ENCODE measurements around the gene CSGALNACT2. TPM values are rescaled to one million over a fixed set of nuclear protein-coding genes. Genes with fewer than 3 reads are reported as not detected.

CSGALNACT2 gene
- total and polyA plus RNA-seq, 10 of the 15 experiments (the other 5 are each of a cell fraction or from before 2014, with no cell fraction given), result 2.5 to 12.6 (median 8.7) TPM

GRCh38 chr10:43120929-43121314, 17.3 kb upstream of the CSGALNACT2 start (continued):
- no peak for TF ChIP-seq KLF5 (IDR thresholded peaks at IDR 0.05; ENCODE audit: partially characterized antibody)
- no peak for TF ChIP-seq MEF2B (IDR thresholded peaks at IDR 0.05; ENCODE audit: partially characterized antibody, poor library complexity, severe bottlenecking)
- TF ChIP-seq USF1 (IDR thresholded peaks at IDR 0.05; ENCODE audit: borderline replicate concordance, extremely low read length, insufficient read depth, low read depth, low read length), result no peak
- TF ChIP-seq EZH2 (IDR thresholded peaks at IDR 0.05; ENCODE audit: borderline replicate concordance, control insufficient read depth, low read depth, low read length), result no peak
- no peak for TF ChIP-seq ZSCAN29 (IDR thresholded peaks at IDR 0.05)

- H3K4me1 ChIP-seq (ENCODE audit: control insufficient read depth, insufficient read depth, low read length), result peaks cover 17% of the 10 kb centered on the region
- in situ Hi-C loops (cut with MboI) (loop anchor here (25.0 kb wide), 2 partner anchors 109 to 934 kb away; no protein-coding TSS in a partner anchor), intact Hi-C loops (cut with micrococcal nuclease; ENCODE audit: unreplicated experiment) (no loop called here)
- ChIA-PET POLR2A (interaction anchor here (0.9 to 1.3 kb wide), 3 partner anchors 20 to 30 kb away, joined by 3 to 8 read pairs (median 6); no protein-coding TSS in a partner anchor), RAD21 (ENCODE audit: unreplicated experiment) (interaction anchor here (1.4 to 2.5 kb wide), 6 partner anchors 8 to 38 kb away, joined by 4 to 9 read pairs (median 6); partner anchors contain the start of gene CSGALNACT2), SMC1A (ENCODE audit: uncharacterized antibody, unreplicated experiment) (interaction anchor here (1.1 to 1.5 kb wide), 5 partner anchors 9 to 227 kb away, joined by 3 to 4 read pairs (median 3); no protein-coding TSS in a partner anchor), CTCF (interaction anchor here (0.7 to 2.2 kb wide), 5 partner anchors 8 to 83 kb away, joined by 3 to 17 read pairs (median 3); partner anchors contain the start of gene CSGALNACT2)
- no peak overlapping the region for H3K4me3 ChIP-seq
- no peak overlapping the region; the same call in 1 of the 2 replicates for H3K9ac ChIP-seq (ENCODE audit: control insufficient read depth, insufficient read depth, low read length)
- peak overlapping the region; percentile 38; the same call in 1 of the 2 replicates for H3K4me2 ChIP-seq (ENCODE audit: control insufficient read depth, insufficient read depth)
- TF ChIP-seq SP1 (IDR thresholded peaks at IDR 0.05; ENCODE audit: low read depth, low read length) (no peak), BCLAF1 (IDR thresholded peaks at IDR 0.05) (no peak), STAT1 (conservative IDR thresholded peaks at IDR 0.05) (no peak), BHLHE40 (IDR thresholded peaks at IDR 0.05; ENCODE audit: borderline replicate concordance in 1 of 2, low read depth in 2 of 2, low read length in 1 of 2) (peak in 1 of 2 experiments; percentile 20; a peak in 1 of 4 replicates)
- H3K27ac ChIP-seq (ENCODE audit: control insufficient read depth, insufficient read depth), result no peak overlapping the region
- H4K20me1 ChIP-seq (ENCODE audit: control insufficient read depth, insufficient read depth), result no peaks in the 10 kb centered on the region
- H3K27me3 ChIP-seq (replicated peaks in 1 of 2; ENCODE audit: control insufficient read depth in 2 of 2, insufficient read depth in 2 of 2, low read length in 1 of 2), result no peaks in the 10 kb centered on the region
- 100% methylated on average over 1 of the region's 1 CpG for WGBS (ENCODE audit: insufficient coverage, insufficient replicate concordance, low lambda C conversion rate, missing lambda C conversion rate)
- H3K9me3 ChIP-seq (replicated peaks; ENCODE audit: control insufficient read depth, insufficient read depth, low read length), result no peaks in the 10 kb centered on the region
- DNase-seq (ENCODE audit: low read depth, low spot score) (no peak), FAIRE-seq (no peak), ATAC-seq (peak; percentile 38)
- H3K36me3 ChIP-seq (ENCODE audit: control insufficient read depth in 2 of 2, insufficient read depth in 2 of 2, low read length in 1 of 2), result no peaks in the 10 kb centered on the region
- BruUV-seq (replicated peaks), result no TSS peak
- peak overlapping the region; percentile 36 for H2AFZ ChIP-seq (ENCODE audit: control insufficient read depth, low read depth, low read length)
- no peaks in the 10 kb centered on the region for H3K79me2 ChIP-seq (ENCODE audit: control insufficient read depth, insufficient read depth, low read length)
These were observed 16.8 kb upstream of the CSGALNACT2 start for GRCh38 chr10:43121444-43121843.
